HG03103 (cell line): ENCODE data around the gene ENHO.
"Not testable (repeated sequence)": the region's sequence is repeated elsewhere in the genome, so short reads cannot be mapped to it uniquely, and the experiment has no call there.

ENCODE experiments used
- ATAC-seq: cut with Tn5 transposase; IDR thresholded peaks from one replicate; pipeline ENCODE4 v1.9.1; 2021; ENCODE audit warnings: low read depth; ENCODE audit not compliant: unreplicated experiment

Gene ENHO

GRCh38 chr9:34536685-34537084, 13.9 kb upstream of the ENHO start:
- ATAC-seq: no peak

GRCh38 chr9:34532041-34532440, 9.3 kb upstream of the ENHO start:
- not testable (repeated sequence) for ATAC-seq

DNA sequence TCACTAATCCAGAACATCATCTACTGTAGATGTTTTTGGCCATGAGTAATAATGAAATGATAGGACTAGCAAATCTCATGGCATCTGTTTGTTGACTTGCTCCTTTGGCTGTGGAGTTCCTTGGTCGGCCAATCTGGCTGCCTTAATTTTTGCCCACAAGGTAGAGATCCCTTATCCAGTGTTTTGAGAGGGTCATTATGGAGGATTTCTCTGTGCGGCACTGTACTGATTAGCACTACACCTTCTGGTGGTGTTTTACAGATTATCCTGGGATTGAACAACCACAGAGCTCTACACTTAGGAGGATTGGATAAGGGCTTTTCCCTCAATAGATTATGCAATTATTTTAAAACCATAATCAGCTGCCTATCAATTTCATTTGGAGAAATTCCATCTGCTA, 3.2 kb upstream of the ENHO start:
- ATAC-seq: no peak

DNA sequence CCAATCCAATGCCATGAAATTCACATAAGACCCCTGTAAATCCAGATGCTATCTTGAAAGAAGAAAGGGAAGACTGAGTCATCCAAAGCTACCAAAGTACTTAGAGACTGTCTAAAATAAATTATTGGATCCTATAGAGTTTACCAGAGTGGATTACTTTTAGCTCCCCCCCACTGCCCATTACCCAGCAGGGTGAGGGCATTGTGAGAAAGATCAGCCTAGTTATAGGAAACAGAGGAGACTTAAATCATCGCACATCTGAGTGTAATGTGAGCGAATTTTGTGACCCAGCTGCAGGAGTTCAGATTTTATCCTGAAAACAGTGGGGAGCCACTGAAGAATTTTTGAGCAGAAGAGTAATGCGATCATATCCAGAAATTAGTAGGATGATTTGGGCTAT, 1.6 kb upstream of the ENHO start:
- no peak for ATAC-seq

GRCh38 chr9:34522091-34522887, 501 bp downstream of the ENHO start:
- ATAC-seq: no peak

DNA sequence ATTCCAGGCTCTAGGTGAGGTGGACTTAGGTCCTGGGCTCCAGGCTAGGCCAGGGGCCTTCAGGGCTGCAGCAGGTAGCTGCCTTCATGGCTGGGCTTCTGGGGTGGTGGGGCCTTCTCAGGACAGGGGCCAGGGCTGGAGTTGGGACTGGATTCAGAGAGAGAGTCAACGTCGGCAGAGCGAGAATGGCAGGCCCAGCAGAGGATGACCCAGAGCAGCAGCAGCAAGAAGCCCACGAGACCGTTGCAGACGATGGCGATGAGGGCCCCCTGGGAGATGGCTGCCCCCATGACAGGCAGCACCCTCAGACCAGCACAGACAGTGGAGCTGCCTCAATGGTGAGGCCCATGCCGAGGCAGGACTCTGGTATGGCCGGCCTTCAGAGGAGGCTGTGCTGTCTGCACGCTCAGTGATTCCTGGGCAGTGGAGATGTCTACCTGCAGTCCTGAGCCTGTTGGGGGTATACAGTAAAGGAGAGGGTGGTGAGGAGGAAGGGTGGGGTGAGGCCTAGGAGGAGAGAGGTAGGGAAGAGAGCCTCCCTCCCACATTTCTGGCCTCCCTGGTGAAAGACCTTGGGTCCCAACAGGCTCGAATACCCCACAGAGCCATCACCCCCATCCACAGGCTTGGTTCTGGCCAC, 1.3 kb downstream of the ENHO start:
- ATAC-seq: no peak

DNA sequence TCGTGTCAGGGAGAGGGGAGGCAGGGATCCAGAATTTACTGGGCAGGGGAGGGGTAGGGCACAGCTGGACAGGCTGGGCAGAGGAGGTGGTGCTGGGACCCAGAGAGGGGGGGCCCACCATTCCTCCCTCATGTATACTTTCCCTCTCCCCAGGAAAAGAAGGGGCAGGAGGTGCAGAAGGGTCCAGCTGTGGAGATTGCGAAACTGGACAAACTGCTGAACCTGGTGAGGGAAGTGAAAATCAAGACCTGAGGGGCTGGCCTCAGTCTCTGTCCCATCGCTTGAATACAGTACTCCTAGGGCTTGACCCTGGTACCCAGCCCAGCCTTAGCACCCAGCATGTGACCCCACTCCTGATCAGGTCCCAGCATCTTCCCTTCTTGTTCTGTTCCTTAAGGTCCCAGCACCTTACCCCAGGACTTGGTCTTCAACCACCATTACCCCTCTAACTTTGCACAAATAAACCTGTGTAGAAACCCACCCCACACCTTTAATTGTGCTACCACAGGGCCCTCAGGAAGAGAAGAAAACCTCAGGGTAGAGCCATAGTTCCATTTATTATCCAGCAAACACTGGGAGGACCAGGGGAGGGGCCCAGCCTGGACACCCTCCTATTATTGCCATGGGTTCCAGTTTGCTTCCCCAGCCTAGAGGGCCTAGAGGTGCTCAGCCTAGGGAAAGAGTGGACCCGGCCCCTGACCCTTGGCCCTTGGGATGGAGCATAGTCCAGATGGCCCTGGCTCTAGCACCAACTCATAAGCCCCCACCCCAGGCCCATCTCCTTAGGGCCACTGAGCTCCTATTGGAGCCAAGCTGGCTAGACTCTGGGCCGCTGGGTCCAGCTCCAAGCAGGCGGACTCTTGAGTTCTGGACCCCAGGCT, 2.0 kb downstream of the ENHO start:
- no peak for ATAC-seq

GRCh38 chr9:34520096-34520495, 2.7 kb downstream of the ENHO start:
- ATAC-seq: no peak

- no peak for ATAC-seq
These were observed 3.3 kb downstream of the ENHO start for GRCh38 chr9:34519321-34520020.

GRCh38 chr9:34518896-34519295, 3.9 kb downstream of the ENHO start:
- ATAC-seq: no peak

DNA sequence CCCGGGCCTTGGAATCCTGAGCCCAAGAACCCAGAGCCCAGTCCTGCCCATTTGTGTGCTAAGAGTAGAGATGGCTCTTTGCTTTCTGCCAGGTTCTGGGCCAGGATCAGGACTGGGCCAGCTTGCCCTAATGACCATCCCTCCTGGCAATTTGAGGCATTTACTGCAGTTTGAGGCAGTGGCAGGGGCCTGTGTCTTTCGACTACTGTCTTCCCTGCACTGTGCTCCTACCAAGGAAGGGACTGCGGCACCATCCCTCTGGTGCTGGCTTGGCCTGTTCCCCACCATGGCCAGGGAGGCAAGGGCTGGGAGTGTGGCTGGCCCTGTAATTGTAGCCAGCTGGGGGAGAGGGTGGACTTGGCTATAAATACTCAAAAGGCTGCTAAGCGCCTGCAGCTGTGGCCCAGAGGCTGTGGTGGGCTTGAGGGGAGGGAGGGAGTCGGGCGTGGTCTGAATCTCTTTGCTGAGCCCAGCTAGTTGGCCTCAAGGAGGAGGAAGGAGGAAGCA, 4.6 kb downstream of the ENHO start:
- no peak for ATAC-seq

- ATAC-seq: no peak
These were observed 5.6 kb downstream of the ENHO start for GRCh38 chr9:34517185-34517584.

DNA sequence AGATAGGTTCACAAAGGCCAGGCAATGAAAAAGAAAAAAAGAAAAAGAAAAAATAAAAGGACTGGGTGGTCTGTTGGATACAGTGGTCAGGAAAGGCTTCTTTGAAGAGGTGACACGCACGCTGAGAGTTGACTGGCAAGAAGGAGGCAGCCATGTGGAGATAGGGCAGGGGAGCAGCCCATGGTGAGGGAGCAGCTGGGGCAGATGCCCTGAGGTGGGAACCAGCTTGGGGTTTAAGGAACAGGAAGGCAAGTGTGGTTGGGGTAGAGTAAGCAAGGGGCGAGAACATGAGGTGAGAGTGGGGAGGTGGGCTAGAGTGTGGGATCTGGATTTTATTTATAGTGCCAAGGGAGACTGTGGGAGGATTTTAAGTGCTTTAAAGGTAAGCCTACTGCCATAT, 6.8 kb downstream of the ENHO start:
- no peak for ATAC-seq

- no peak for ATAC-seq
These were observed 8.0 kb downstream of the ENHO start for GRCh38 chr9:34514816-34515215.

- no peak for ATAC-seq
These were observed 8.4 kb downstream of the ENHO start for GRCh38 chr9:34514401-34514800.

GRCh38 chr9:34513567-34514214, 9.1 kb downstream of the ENHO start:
- no peak for ATAC-seq

GRCh38 chr9:34512131-34513078, 10.4 kb downstream of the ENHO start:
- no peak for ATAC-seq

DNA sequence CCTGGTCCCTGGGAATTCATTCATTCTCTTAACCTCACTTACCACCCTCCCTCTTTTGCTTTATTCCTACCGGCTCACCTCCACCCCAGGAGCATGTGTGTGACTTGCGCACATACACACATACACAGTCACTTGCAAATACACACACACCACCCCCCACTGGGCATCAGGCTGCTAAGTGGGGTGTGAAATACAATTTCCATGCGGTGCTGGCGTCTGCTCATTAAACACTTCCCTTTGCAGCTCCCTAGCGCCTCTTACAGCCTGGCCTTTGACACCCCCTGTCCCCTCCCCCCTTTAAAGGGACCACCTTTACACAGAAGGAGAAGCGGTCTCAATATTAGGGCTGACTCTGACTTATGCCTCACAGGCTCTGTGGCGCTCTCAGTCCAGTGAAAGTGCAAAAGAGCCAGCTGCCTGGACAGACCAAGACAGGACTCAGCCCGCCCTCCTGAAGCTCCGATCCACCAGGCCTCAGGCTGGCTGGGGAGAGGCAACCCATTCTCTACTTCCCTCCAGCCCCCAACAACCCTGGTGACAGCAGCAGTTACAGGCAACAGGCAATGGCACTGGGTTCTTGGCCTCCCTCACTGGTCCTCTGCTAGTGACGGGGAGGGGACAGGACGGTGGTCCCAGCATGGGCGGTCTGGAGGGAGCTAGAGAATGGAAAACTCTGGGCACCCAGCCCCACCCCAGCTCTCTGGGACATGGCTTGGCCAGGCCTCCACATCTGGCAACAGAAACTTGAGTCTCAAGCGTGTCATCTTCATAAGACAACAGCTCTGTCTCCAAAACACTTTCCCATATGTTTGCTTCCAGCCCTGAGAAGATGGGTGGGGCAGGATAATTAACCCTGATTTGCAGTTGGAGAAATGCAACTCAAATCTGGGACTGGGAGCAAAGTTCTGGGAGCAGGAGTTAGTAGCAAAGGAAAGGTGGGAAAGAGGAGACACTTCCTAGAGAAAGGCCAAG, 12.0 kb downstream of the ENHO start:
- ATAC-seq: no peak
